NCI-H748 (cell line): ENCODE measurements around the gene CPXM2.

Experiments used
- DNase-seq: peaks from one replicate; lab custom pipeline; 2025; ENCODE audit not compliant: unreplicated experiment; lab: John Stamatoyannopoulos, UW

Gene CPXM2

DNA sequence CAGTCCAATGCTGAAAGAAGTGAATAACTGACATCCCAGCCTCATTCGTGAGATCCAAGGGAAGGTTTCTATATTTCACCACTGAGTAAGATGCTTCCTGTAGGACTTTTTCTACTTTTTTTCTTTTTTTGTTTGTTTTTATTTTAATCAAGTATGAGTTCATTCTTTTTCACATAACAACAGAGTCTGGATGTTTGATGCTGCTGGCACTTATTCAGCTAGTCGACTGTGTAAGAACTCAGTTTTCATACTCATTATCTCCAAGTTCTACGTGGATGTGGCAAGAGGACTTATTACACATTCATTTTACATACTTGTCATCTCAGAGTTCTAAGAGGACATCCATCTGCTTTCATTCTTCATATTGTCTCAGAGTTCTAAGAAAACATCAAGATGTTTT, 86.9 kb downstream of the CPXM2 start:
- no peak for DNase-seq

DNA sequence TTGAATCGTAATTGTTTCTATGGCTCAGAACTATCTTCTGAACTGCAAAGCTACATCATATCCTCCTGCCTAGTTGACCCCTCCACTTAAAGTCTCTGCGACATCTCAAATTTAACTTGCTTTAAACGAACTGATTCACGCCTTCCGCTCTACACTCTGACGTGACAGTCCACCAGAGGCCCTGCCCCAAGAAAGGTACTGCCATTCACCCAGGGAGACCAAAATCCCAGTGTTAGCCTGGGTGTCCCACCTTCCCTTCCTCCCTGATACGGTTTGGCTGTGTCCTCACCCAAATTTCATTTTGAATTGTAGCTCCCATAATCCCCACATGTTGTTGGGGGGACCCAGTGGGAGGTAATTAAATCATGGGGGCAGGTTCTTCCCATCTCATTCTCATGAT, 90.8 kb downstream of the CPXM2 start:
- DNase-seq: no peak

- no peak for DNase-seq
These were observed 91.3 kb downstream of the CPXM2 start for GRCh38 chr10:123800289-123800688.

DNA sequence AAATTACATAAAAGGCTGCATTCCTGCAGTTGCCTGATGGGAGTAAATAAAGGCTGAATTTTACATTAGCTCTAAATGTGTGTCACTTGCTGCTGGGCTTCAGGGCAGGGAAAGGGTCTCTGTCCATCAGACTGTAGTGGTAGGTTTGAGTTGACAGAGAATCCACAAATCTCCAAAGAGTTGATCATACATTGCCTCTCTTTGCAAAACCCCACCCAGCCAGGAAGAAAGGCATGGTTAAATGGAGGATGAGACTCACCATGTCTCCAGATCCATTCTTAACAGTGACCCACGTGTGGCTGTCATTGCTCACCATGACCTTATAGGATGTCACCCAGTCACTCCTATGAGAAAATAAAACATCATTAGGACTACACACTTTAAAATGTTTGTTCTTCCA, 92.8 kb downstream of the CPXM2 start:
- no peak for DNase-seq

DNA sequence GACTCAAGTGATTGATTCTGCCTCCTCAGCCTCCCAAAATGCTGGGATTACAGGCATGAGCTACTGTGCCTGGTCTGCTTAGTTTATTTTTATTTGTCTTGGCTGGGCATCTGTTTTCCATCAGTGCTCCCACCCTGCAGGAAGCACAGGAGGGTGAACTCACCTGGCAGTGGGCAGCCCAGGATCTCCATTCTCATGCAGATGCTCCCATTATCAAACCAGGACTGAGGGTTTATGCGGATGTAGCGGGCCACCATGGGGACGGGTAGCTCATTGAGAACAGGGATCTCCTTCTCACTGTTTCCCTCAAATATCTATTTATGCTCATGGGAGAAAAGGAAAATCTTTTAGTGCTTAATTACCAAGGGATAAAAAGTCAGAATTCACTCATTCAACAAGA, 93.8 kb downstream of the CPXM2 start:
- no peak for DNase-seq

DNA sequence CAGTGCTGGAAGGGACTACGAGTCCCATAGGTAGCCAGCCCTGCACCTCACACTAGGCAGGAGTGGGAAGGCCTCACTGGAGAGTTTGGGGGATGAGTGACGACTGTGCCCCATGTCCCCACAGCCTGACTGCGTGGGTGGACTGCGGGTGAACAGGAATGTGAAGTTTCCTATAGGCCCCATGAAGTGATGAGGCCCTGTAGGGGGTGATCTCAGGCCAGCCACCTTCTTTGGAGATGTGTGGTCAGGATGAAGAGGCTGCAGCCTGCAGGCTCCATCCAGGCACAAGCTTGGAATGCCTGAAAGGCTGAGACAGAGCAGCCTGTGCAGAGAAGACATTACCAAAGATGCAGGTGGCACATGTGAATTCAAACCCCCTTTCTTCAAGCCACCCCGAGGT, 94.9 kb downstream of the CPXM2 start:
- no peak for DNase-seq

- DNase-seq: no peak
These were observed 95.6 kb downstream of the CPXM2 start for GRCh38 chr10:123795846-123796590.

DNA sequence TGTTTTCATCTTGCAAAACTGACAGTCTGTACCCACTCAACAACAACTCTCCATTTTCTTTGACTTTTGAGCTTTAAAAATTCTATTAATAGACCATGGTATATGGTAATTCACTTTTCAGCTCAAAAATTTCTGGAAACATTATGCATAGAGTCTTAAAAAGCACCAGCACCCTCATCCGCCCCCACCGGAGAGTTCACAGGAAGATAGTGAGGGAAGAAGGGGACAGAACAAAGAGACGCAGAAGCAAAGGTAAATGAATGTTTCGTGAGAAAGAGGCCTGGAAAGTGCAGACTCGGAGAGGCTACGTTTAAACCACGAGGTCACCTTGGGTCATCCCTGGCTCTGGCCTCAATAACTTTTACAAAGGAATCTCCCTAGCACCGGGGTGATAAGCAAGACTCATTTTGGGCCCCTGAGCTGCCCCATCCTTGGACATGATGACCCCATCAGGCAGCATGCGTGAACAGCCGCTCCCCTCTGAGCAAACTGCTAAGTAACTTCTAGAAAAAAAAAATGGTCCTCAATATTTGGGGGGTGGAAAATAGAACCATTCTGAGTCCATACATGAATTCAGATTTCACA, 96.3 kb downstream of the CPXM2 start:
- no peak for DNase-seq

- no peak for DNase-seq
These were observed 99.2 kb downstream of the CPXM2 start for GRCh38 chr10:123792248-123792978.

DNA sequence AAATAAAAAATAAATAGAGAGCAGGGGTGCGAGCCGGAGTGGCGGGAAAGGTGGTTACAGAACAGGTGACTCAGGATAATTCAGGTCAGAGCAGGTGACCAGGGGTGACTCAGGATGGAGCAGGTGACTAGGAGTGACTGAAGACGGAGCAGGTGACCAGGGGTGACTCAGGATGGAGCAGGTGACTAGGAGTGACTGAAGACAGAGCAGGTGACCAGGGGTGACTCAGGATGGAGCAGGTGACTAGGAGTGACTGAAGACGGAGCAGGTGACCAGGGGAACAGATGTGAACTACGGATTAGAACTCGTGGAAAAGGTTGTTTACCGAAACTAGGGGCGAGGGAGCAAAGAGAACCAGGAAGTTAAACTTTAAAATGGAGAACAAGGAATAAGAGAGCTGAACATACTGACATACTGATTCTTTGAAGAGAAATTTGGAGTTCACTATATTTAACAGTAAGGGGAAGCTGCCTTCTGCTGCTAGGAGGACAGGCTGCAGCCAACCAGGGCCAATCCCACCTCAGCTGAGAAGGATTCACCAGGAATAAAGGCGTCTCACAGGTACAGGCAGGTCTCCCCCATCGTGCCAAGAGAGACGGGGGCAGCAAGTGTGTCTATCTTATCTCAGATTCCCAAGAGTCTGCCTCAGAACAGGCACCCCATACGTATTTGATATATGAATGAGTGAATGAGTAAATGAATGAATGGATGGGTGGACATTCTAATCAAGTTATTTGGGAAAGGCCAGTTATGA, 101.3 kb downstream of the CPXM2 start:
- DNase-seq: no peak

GRCh38 chr10:123788981-123789380, 102.6 kb downstream of the CPXM2 start:
- DNase-seq: no peak

- no peak for DNase-seq
These were observed 104.0 kb downstream of the CPXM2 start for GRCh38 chr10:123787566-123787965.

GRCh38 chr10:123786896-123787295, 104.7 kb downstream of the CPXM2 start:
- DNase-seq: no peak

- DNase-seq: no peak
These were observed 105.3 kb downstream of the CPXM2 start for GRCh38 chr10:123786306-123786705.

DNA sequence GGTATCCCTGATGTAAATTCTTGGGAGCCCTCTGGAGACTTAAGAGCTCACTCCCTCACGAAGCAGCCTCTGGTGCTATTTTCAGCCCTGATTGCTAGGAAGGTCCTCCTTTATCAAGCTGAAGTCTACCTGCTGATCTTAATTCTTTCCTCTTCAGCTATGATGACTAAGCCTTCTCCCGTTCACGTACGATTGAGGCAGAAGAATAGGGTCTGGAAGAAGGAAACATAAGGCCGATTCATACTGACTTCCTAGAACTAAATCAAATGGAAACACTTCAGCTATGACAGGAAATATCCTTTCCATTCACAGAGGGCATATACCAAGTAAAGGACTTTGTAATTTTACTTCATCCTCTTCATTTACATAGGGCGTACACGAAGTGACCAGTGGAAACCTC, 107.0 kb downstream of the CPXM2 start:
- no peak for DNase-seq

DNA sequence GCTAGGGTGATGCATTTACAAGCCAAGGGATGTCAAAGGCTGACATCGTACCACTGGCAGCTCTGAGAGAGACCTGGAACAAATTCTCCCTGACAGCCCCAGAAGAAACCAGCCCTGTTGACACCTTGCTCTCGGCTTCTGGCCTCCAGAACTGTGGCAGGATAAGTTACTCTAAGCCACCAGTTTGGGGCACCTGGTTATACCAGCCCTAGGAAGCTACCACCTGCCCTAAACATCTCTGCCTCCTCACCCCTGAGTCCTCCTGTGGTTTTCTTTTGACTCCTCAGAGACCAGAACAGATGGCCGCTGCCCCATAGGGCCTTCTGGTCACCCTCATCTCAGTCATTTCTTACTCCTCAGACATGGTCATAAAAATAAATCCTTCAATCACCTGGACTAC, 107.4 kb downstream of the CPXM2 start:
- no peak for DNase-seq

DNA sequence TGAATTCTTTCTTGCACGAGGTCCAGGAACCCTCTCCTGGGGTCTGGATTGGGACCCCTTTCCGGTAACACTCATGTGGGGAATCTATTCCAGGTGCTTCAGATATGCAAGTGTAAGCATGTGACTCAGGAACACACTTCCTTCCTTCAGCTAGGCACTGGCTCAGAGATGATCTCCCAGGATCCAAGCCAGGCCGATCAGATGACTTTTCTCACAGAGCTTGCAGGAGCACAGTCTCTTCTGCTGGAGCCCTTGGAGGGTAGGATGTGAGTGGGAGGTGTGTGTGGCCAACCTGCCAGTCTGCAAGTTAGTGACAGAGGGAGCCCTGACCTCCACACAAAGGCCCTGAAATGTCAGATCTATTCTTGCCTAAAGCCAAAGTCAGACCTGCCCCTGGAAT, 108.3 kb downstream of the CPXM2 start:
- no peak for DNase-seq

DNA sequence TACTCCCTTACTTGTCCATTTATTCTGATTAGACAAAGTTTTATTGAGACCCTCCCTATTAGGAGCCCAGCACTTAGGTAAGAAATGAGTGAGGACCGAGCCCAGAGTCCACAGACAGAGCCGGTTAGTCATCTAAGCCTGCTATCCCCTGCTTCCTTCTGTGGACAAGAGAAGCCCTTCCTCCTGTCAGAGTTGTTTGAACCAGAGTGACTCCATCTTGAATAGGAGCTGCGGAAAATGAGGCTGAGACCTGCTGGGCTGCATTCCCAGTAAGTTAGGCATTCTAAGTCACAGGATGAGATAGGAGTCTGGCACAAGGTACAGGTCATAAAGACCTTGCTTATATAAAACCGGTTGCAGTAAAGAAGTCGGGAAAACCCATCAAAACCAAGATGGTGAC, 109.1 kb downstream of the CPXM2 start:
- DNase-seq: no peak

DNA sequence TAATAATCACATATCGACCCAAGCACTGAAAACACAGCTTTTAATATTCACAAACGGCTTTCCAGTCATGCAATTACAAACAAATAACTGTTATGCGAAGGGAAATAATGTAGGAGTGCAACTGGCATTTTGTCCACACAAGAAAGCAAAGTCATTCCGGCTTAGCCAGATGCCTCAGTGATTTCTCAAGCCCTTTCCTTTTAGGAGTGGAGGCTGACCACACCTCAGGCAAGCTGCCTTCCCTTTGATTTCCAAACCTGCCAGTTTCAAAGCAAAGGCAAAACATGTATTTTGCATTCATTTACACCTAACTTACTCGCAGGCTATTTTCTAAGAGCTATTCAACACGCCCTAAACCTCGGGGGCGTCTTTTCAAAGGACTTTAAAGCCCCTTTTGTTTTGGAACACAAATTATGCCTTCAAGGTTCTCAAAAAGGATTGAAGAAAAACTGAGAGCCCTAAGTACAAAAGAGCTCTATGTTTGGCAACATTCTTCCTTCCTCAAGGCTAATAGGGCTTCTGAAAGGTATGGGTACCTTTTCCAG, 109.6 kb downstream of the CPXM2 start:
- DNase-seq: no peak

DNA sequence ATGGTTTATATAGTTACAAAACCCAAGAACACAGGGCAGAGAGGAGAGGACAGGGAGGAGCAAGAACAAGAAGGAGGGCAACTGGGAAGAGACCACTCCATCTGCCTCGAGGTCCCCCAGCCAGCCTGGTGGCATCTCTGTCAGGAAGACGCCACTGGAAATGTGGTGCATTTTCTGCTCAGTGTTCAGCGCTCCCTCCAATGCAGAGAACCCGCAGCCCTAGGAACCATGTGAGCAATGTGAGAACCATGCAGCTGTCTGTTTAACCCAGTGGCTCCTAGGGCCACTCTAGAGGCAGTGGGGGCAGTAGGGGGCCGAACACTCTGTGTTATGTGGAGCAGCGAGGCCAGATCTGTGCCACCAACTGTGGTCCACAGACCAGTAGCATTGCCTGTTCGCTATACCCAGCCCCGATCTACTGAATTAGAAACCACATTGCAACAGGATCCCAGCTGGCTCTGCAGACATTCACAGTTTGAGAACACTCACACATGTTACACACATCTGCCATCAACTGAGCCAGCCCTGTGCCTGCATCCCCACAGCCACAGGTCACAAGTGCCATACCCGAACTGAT, 110.2 kb downstream of the CPXM2 start:
- no peak for DNase-seq
